Activated CD4-positive, alpha-beta T cell treated with anti-CD3 and anti-CD28 coated beads, Interleukin-2, Interleukin-4, amounts not matched to agents 100 ng/mL and 50 ng/mL, durations not matched to agents 16 hours and 8 hours (primary cell): ENCODE results near the gene PLK2.
A peak's percentile ranks its signal among the peaks of the same experiment; 100 is the strongest.

ENCODE experiments used
- DNase-seq: peaks from one replicate; pipeline ENCODE4 v3.0.0-alpha.2; 2020; ENCODE audit warnings: low spot score

The PLK2 gene

GRCh38 chr5:58460002-58460731 is at the start of gene PLK2:
Gene PLK2 (minus strand): TSS chr5:58460086. CDS start chr5:58459959, 127 bp downstream.
- peak; percentile 69 for DNase-seq

- DNase-seq = no peak
These were observed 47.8 kb upstream of the PLK2 start for GRCh38 chr5:58507715-58508114.

- no peak for DNase-seq
These were observed 46.2 kb upstream of the PLK2 start for GRCh38 chr5:58505971-58506640.

- DNase-seq = no peak
These were observed 45.6 kb upstream of the PLK2 start for GRCh38 chr5:58505502-58505901.

GRCh38 chr5:58504766-58505165 is 44.9 kb upstream of the PLK2 start:
- no peak for DNase-seq

- no peak for DNase-seq
These were observed 43.6 kb upstream of the PLK2 start for GRCh38 chr5:58503390-58504046.

GRCh38 chr5:58501778-58502417 is 42.0 kb upstream of the PLK2 start:
- no peak for DNase-seq

GRCh38 chr5:58499941-58500340 is 40.1 kb upstream of the PLK2 start:
- no peak for DNase-seq

- DNase-seq = no peak
These were observed 39.3 kb upstream of the PLK2 start for GRCh38 chr5:58499231-58499630.

- no peak for DNase-seq
These were observed 38.6 kb upstream of the PLK2 start for GRCh38 chr5:58498340-58498942.

GRCh38 chr5:58497921-58498320 is 38.0 kb upstream of the PLK2 start:
- no peak for DNase-seq

GRCh38 chr5:58497386-58497785 is 37.5 kb upstream of the PLK2 start:
- DNase-seq = no peak

- DNase-seq = peak; percentile 2
These were observed 36.6 kb upstream of the PLK2 start for GRCh38 chr5:58496488-58496887.

GRCh38 chr5:58493141-58493540 is 33.3 kb upstream of the PLK2 start:
- DNase-seq = no peak

GRCh38 chr5:58491216-58491892 is 31.5 kb upstream of the PLK2 start, which contains the start of gene GAPT:
Gene GAPT (plus strand): TSS chr5:58491435. CDS start chr5:58494537, 3,102 bp downstream.
- DNase-seq = no peak

- DNase-seq = no peak
These were observed 30.6 kb upstream of the PLK2 start for GRCh38 chr5:58490402-58491050.

- DNase-seq = no peak
These were observed 26.4 kb upstream of the PLK2 start for GRCh38 chr5:58486290-58486689.

GRCh38 chr5:58484505-58484904 is 24.6 kb upstream of the PLK2 start:
- no peak for DNase-seq

GRCh38 chr5:58482536-58482935 is 22.6 kb upstream of the PLK2 start:
- no peak for DNase-seq

- DNase-seq = no peak
These were observed 21.9 kb upstream of the PLK2 start for GRCh38 chr5:58481828-58482227.

- DNase-seq = no peak
These were observed 21.3 kb upstream of the PLK2 start for GRCh38 chr5:58481066-58481676.
